ENCODE results near the gene TUBA3D. TPM values are rescaled to one million over a fixed set of nuclear protein-coding genes. Genes with fewer than 3 reads are reported as not detected.
"Not testable (repeated sequence)": the region's sequence is repeated elsewhere in the genome, so short reads cannot be mapped to it uniquely, and the experiment has no call there.

TUBA3D gene
- total and polyA plus RNA-seq, 4 donors = 0.20 to 2.9 (median 0.76) TPM; not detected in 1

- not testable (repeated sequence) for H3K36me3 ChIP-seq (ENCODE audit: control insufficient read depth, insufficient read depth, low read length); H3K4me3 ChIP-seq (ENCODE audit: low read depth, low read length); H3K27ac ChIP-seq (ENCODE audit: low read depth, low read length); H3K27me3 ChIP-seq (ENCODE audit: control insufficient read depth, insufficient read depth, low read length); DNase-seq (ENCODE audit: low read depth in 4 of 6, low spot score in 6 of 6); H3K9me3 ChIP-seq (ENCODE audit: control insufficient read depth, insufficient read depth, low read length)
- peaks cover 13% of the 10 kb centered on the region for H3K4me1 ChIP-seq (ENCODE audit: control insufficient read depth, insufficient read depth, low read length)
- WGBS (ENCODE audit: insufficient coverage) = 81% methylated on average over 6 of the region's 22 CpGs
Observed at GRCh38 chr2:131530626-131531344, 54.9 kb downstream of the TUBA3D start.

- not testable (repeated sequence) for H3K27me3 ChIP-seq (ENCODE audit: control insufficient read depth, insufficient read depth, low read length); DNase-seq (ENCODE audit: low read depth in 4 of 6, low spot score in 6 of 6); H3K4me3 ChIP-seq (ENCODE audit: low read depth, low read length); H3K27ac ChIP-seq (ENCODE audit: low read depth, low read length); H3K36me3 ChIP-seq (ENCODE audit: control insufficient read depth, insufficient read depth, low read length); H3K9me3 ChIP-seq (ENCODE audit: control insufficient read depth, insufficient read depth, low read length)
- peaks cover 13% of the 10 kb centered on the region for H3K4me1 ChIP-seq (ENCODE audit: control insufficient read depth, insufficient read depth, low read length)
- no CpG with 5 or more reads among the region's 11 CpGs for WGBS (ENCODE audit: insufficient coverage)
Observed at GRCh38 chr2:131531547-131532185, 55.7 kb downstream of the TUBA3D start.

Other genes with a start within 250 kb of the TUBA3D start
- gene RAB6D, start 112.0 kb upstream of the TUBA3D start, total RNA-seq = 1 to 10 TPM in 1 of 2 donors, under 1 TPM in 1; 0.88 to 3.3 TPM
- gene RAB6D, start 112.0 kb upstream of the TUBA3D start, polyA plus RNA-seq (ENCODE audit: insufficient read length in 2 of 2) = 1 to 10 TPM; 7.3 to 9.0 TPM
- gene MZT2A, start 16.3 kb downstream of the TUBA3D start, total RNA-seq = 10 to 100 TPM; 31.6 to 76.7 TPM
- 100 to 1,000 TPM; 129 TPM for gene MZT2A, start 16.3 kb downstream of the TUBA3D start, polyA plus RNA-seq (ENCODE audit: insufficient read length in 2 of 2)
- 10 to 100 TPM in 1 of 2 donors, 1 to 10 TPM in 1; 7.0 to 20.7 TPM for gene CCDC74A, start 51.8 kb downstream of the TUBA3D start, total RNA-seq
- 10 to 100 TPM; 21.4 to 25.1 TPM for gene CCDC74A, start 51.8 kb downstream of the TUBA3D start, polyA plus RNA-seq (ENCODE audit: insufficient read length in 2 of 2)